Raji (cell line): Measurements from ENCODE around the gene ARMC3.

Experiments
- POLR2A ChIP-seq: IDR thresholded peaks from 2 replicates; pipeline ENCODE4 v1.6.1; 2011; ENCODE audit warnings: low read depth, low read length, control low read depth; ENCODE audit not compliant: insufficient read depth

ARMC3 gene

GRCh38 chr10:22915314-22915713, 12.5 kb upstream of the ARMC3 start:
- TF ChIP-seq POLR2A = no peak

- no peak for TF ChIP-seq POLR2A
Observed at GRCh38 chr10:22925088-22925487, 2.8 kb upstream of the ARMC3 start.

GRCh38 chr10:22927166-22927565, 687 bp upstream of the ARMC3 start:
- TF ChIP-seq POLR2A = no peak

- no peak for TF ChIP-seq POLR2A
Observed at GRCh38 chr10:22931948-22932347, 4.1 kb downstream of the ARMC3 start.

GRCh38 chr10:22932626-22933370, 4.9 kb downstream of the ARMC3 start:
- TF ChIP-seq POLR2A = no peak

GRCh38 chr10:22934726-22935125, 6.9 kb downstream of the ARMC3 start:
- no peak for TF ChIP-seq POLR2A

GRCh38 chr10:22942437-22942836, 14.6 kb downstream of the ARMC3 start:
- TF ChIP-seq POLR2A = no peak

- no peak for TF ChIP-seq POLR2A
Observed at GRCh38 chr10:22945934-22946673, 18.3 kb downstream of the ARMC3 start.

- no peak for TF ChIP-seq POLR2A
Observed at GRCh38 chr10:22954970-22955369, 27.1 kb downstream of the ARMC3 start.

- no peak for TF ChIP-seq POLR2A
Observed at GRCh38 chr10:22958338-22958737, 30.5 kb downstream of the ARMC3 start.

GRCh38 chr10:22959292-22959691, 31.4 kb downstream of the ARMC3 start:
- TF ChIP-seq POLR2A = no peak

- TF ChIP-seq POLR2A = no peak
Observed at GRCh38 chr10:22959950-22960349, 32.1 kb downstream of the ARMC3 start.

- TF ChIP-seq POLR2A = no peak
Observed at GRCh38 chr10:22962817-22963216, 35.0 kb downstream of the ARMC3 start.

- no peak for TF ChIP-seq POLR2A
Observed at GRCh38 chr10:22969704-22970103, 41.9 kb downstream of the ARMC3 start.

- no peak for TF ChIP-seq POLR2A
Observed at GRCh38 chr10:22976534-22976933, 48.7 kb downstream of the ARMC3 start.

- TF ChIP-seq POLR2A = no peak
Observed at GRCh38 chr10:22977751-22978150, 49.9 kb downstream of the ARMC3 start.
